ENCODE measurements around the gene KL.

DNA sequence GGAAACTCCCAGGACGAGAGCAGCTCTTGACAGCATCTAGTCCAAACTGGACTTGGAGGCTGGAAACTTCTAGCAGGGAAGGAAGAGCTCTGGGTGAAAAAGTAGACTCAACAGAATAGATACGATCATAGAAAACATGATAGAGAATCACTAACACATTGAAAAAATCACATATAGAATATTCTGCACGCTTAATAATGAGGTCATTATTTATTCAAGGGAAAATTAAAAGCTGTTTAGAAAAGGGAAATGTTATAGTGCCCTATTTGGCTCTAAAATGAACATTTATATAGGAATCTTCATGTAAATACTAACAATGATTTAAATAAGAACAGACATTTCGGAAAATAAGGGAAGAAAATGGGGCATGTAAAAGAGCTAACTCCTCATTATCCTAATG, 15.1 kb downstream of the KL start:
- no peak for TF ChIP-seq CBX5 (IDR thresholded peaks at IDR 0.05; ENCODE audit: low read depth, low read length)
- no peak for TF ChIP-seq YY1 (IDR thresholded peaks at IDR 0.05; ENCODE audit: low read depth, low read length)
- TF ChIP-seq, protein P1, sequence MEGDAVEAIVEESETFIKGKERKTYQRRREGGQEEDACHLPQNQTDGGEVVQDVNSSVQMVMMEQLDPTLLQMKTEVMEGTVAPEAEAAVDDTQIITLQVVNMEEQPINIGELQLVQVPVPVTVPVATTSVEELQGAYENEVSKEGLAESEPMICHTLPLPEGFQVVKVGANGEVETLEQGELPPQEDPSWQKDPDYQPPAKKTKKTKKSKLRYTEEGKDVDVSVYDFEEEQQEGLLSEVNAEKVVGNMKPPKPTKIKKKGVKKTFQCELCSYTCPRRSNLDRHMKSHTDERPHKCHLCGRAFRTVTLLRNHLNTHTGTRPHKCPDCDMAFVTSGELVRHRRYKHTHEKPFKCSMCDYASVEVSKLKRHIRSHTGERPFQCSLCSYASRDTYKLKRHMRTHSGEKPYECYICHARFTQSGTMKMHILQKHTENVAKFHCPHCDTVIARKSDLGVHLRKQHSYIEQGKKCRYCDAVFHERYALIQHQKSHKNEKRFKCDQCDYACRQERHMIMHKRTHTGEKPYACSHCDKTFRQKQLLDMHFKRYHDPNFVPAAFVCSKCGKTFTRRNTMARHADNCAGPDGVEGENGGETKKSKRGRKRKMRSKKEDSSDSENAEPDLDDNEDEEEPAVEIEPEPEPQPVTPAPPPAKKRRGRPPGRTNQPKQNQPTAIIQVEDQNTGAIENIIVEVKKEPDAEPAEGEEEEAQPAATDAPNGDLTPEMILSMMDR (IDR thresholded peaks at IDR 0.05; ENCODE audit: control extremely low read depth in 1 of 3, insufficient read depth in 1 of 3, low read depth in 1 of 3, low read length in 3 of 3) = no peak
- TF ChIP-seq SP2 (IDR thresholded peaks at IDR 0.05; ENCODE audit: low read length) = no peak
- no peak for TF ChIP-seq JUN (IDR thresholded peaks at IDR 0.05; ENCODE audit: low read depth, low read length)
- TF ChIP-seq, protein P2, sequence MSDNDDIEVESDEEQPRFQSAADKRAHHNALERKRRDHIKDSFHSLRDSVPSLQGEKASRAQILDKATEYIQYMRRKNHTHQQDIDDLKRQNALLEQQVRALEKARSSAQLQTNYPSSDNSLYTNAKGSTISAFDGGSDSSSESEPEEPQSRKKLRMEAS (IDR thresholded peaks at IDR 0.05) = no peak
- TF ChIP-seq POLR2A (IDR thresholded peaks at IDR 0.05; ENCODE audit: control extremely low read depth in 1 of 2, low read depth in 2 of 2, low read length in 2 of 2) = no peak
- TF ChIP-seq, protein P3, sequence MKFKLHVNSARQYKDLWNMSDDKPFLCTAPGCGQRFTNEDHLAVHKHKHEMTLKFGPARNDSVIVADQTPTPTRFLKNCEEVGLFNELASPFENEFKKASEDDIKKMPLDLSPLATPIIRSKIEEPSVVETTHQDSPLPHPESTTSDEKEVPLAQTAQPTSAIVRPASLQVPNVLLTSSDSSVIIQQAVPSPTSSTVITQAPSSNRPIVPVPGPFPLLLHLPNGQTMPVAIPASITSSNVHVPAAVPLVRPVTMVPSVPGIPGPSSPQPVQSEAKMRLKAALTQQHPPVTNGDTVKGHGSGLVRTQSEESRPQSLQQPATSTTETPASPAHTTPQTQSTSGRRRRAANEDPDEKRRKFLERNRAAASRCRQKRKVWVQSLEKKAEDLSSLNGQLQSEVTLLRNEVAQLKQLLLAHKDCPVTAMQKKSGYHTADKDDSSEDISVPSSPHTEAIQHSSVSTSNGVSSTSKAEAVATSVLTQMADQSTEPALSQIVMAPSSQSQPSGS (IDR thresholded peaks at IDR 0.05; ENCODE audit: low read length) = no peak
- TF ChIP-seq SP1 (IDR thresholded peaks at IDR 0.05; ENCODE audit: low read depth, low read length) = no peak
- TF ChIP-seq TAF1 (IDR thresholded peaks at IDR 0.05; ENCODE audit: low read depth, low read length) = no peak
